ENCODE measurements around the gene SEZ6L2.

DNA sequence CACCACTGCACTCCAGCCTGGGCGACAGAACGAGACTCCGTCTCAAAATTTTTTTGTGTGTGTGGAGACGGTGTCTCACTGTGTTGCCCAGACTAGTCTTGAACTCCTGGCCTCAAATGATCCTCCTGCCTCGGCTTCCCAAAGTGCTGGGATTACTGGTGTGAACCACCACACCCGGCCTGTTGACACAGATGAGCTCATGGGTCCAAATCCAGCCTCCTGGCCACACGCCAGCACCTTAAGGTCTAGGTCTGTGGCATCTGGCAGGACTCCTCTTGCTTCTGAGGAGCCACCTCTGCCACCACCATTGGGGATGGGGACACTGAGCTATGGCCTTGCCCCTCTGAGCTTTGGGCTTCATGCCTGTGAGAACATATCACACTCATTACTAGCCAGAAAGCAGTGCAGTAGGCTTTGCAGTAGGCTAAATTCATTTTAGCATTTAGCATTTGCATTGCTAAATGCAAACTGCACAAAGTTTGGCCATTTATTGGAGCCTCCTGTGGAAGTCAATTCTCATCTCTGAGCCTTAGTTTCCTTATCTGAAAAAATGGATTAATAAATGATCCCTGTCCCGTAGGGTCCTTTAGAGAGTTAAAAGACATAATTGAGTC is 30.8 kb downstream of the SEZ6L2 start:
- TF ChIP-seq POLR2AphosphoS5 (IDR thresholded peaks at IDR 0.05; ENCODE audit: low read depth, low read length) (no peak), JUND (IDR thresholded peaks at IDR 0.05; ENCODE audit: low read length) (no peak), FOSL1 (IDR thresholded peaks at IDR 0.05; ENCODE audit: insufficient read depth, low read depth, low read length) (no peak), KDM5A (IDR thresholded peaks at IDR 0.05; ENCODE audit: low read length) (no peak), CHD2 (IDR thresholded peaks at IDR 0.05; ENCODE audit: low read length) (no peak), EZH2 (IDR thresholded peaks at IDR 0.05; ENCODE audit: low read depth, low read length, severe bottlenecking) (no peak), SUZ12 (IDR thresholded peaks at IDR 0.05; ENCODE audit: low read length) (no peak), POLR2A (IDR thresholded peaks at IDR 0.05; ENCODE audit: control extremely low read depth in 1 of 2, low read depth in 2 of 2, low read length in 2 of 2) (no peak), GTF2F1 (IDR thresholded peaks at IDR 0.05; ENCODE audit: borderline replicate concordance, low read depth, low read length) (no peak)
- TF ChIP-seq, protein P1, sequence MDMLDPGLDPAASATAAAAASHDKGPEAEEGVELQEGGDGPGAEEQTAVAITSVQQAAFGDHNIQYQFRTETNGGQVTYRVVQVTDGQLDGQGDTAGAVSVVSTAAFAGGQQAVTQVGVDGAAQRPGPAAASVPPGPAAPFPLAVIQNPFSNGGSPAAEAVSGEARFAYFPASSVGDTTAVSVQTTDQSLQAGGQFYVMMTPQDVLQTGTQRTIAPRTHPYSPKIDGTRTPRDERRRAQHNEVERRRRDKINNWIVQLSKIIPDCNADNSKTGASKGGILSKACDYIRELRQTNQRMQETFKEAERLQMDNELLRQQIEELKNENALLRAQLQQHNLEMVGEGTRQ (IDR thresholded peaks at IDR 0.05; ENCODE audit: low read length): no peak
